ENCODE results near the gene NR1D1.
A peak's percentile ranks its signal among the peaks of the same experiment; 100 is the strongest.

Gene NR1D1

GRCh38 chr17:40079545-40079944 is 20.8 kb downstream of the NR1D1 start:
- Histone ChIP-seq H3K36me3 (ENCODE audit: insufficient read depth, low read length) (peaks cover 14% of the 10 kb centered on the region), H3K9ac (ENCODE audit: low read depth, low read length) (no peak overlapping the region), H3K9me3 (replicated peaks; ENCODE audit: low read length) (no peaks in the 10 kb centered on the region), H3K4me1 (ENCODE audit: control insufficient read depth, insufficient read depth, low read length) (peaks cover 18% of the 10 kb centered on the region), H3K4me2 (ENCODE audit: low read length) (no peak overlapping the region), H3K4me3 (ENCODE audit: low read length) (no peak overlapping the region), H3K27me3 (ENCODE audit: control insufficient read depth, insufficient read depth, low read length) (no peaks in the 10 kb centered on the region)

- H3K27me3 ChIP-seq (ENCODE audit: control insufficient read depth, insufficient read depth, low read length): no peaks in the 10 kb centered on the region
- H3K4me3 ChIP-seq (ENCODE audit: low read length): no peak overlapping the region
- no peak overlapping the region for H3K9ac ChIP-seq (ENCODE audit: low read depth, low read length)
- no peak overlapping the region for H3K4me2 ChIP-seq (ENCODE audit: low read length)
- H3K36me3 ChIP-seq (ENCODE audit: insufficient read depth, low read length): peaks cover 7% of the 10 kb centered on the region
- H3K9me3 ChIP-seq (replicated peaks; ENCODE audit: low read length): no peaks in the 10 kb centered on the region
- peaks cover 43% of the 10 kb centered on the region for H3K4me1 ChIP-seq (ENCODE audit: control insufficient read depth, insufficient read depth, low read length)
These were observed 23.8 kb downstream of the NR1D1 start for GRCh38 chr17:40076591-40076990.

GRCh38 chr17:40075942-40076498 is 24.4 kb downstream of the NR1D1 start:
- H3K9ac ChIP-seq (ENCODE audit: low read depth, low read length): peak overlapping the region; percentile 22
- peak overlapping the region; percentile 75 for H3K4me2 ChIP-seq (ENCODE audit: low read length)
- H3K4me1 ChIP-seq (ENCODE audit: control insufficient read depth, insufficient read depth, low read length): peaks cover 49% of the 10 kb centered on the region
- H3K4me3 ChIP-seq (ENCODE audit: low read length): peak overlapping the region; percentile 23
- H3K36me3 ChIP-seq (ENCODE audit: insufficient read depth, low read length): peaks cover 7% of the 10 kb centered on the region
- no peaks in the 10 kb centered on the region for H3K27me3 ChIP-seq (ENCODE audit: control insufficient read depth, insufficient read depth, low read length)
- no peaks in the 10 kb centered on the region for H3K9me3 ChIP-seq (replicated peaks; ENCODE audit: low read length)

- Histone ChIP-seq H3K4me2 (ENCODE audit: low read length) (peak overlapping the region; percentile 75), H3K4me3 (ENCODE audit: low read length) (peak overlapping the region; percentile 53), H3K36me3 (ENCODE audit: insufficient read depth, low read length) (peaks cover 7% of the 10 kb centered on the region), H3K27me3 (ENCODE audit: control insufficient read depth, insufficient read depth, low read length) (no peaks in the 10 kb centered on the region), H3K9me3 (replicated peaks; ENCODE audit: low read length) (no peaks in the 10 kb centered on the region), H3K4me1 (ENCODE audit: control insufficient read depth, insufficient read depth, low read length) (peaks cover 56% of the 10 kb centered on the region), H3K9ac (ENCODE audit: low read depth, low read length) (peak overlapping the region; percentile 46)
These were observed 25.0 kb downstream of the NR1D1 start for GRCh38 chr17:40075201-40075941.

- Histone ChIP-seq H3K9ac (ENCODE audit: low read depth, low read length) (no peak overlapping the region), H3K9me3 (replicated peaks; ENCODE audit: low read length) (no peaks in the 10 kb centered on the region), H3K4me1 (ENCODE audit: control insufficient read depth, insufficient read depth, low read length) (peaks cover 61% of the 10 kb centered on the region), H3K27me3 (ENCODE audit: control insufficient read depth, insufficient read depth, low read length) (no peaks in the 10 kb centered on the region), H3K4me3 (ENCODE audit: low read length) (peak overlapping the region; percentile 53), H3K4me2 (ENCODE audit: low read length) (peak overlapping the region; percentile 75), H3K36me3 (ENCODE audit: insufficient read depth, low read length) (peaks cover 7% of the 10 kb centered on the region)
These were observed 25.6 kb downstream of the NR1D1 start for GRCh38 chr17:40074871-40075200.

GRCh38 chr17:40074175-40074512 is 26.2 kb downstream of the NR1D1 start:
- Histone ChIP-seq H3K27me3 (ENCODE audit: control insufficient read depth, insufficient read depth, low read length) (no peaks in the 10 kb centered on the region), H3K4me1 (ENCODE audit: control insufficient read depth, insufficient read depth, low read length) (peaks cover 68% of the 10 kb centered on the region), H3K4me2 (ENCODE audit: low read length) (no peak overlapping the region), H3K9ac (ENCODE audit: low read depth, low read length) (no peak overlapping the region), H3K9me3 (replicated peaks; ENCODE audit: low read length) (no peaks in the 10 kb centered on the region), H3K36me3 (ENCODE audit: insufficient read depth, low read length) (peaks cover 7% of the 10 kb centered on the region), H3K4me3 (ENCODE audit: low read length) (no peak overlapping the region)

- Histone ChIP-seq H3K4me2 (ENCODE audit: low read length) (no peak overlapping the region), H3K4me1 (ENCODE audit: control insufficient read depth, insufficient read depth, low read length) (peaks cover 73% of the 10 kb centered on the region), H3K36me3 (ENCODE audit: insufficient read depth, low read length) (peaks cover 7% of the 10 kb centered on the region), H3K9ac (ENCODE audit: low read depth, low read length) (no peak overlapping the region), H3K4me3 (ENCODE audit: low read length) (no peak overlapping the region), H3K27me3 (ENCODE audit: control insufficient read depth, insufficient read depth, low read length) (no peaks in the 10 kb centered on the region), H3K9me3 (replicated peaks; ENCODE audit: low read length) (no peaks in the 10 kb centered on the region)
These were observed 26.8 kb downstream of the NR1D1 start for GRCh38 chr17:40073454-40074174.

GRCh38 chr17:40072735-40073346 is 27.5 kb downstream of the NR1D1 start:
- Histone ChIP-seq H3K36me3 (ENCODE audit: insufficient read depth, low read length) (peaks cover 7% of the 10 kb centered on the region), H3K9me3 (replicated peaks; ENCODE audit: low read length) (no peaks in the 10 kb centered on the region), H3K4me2 (ENCODE audit: low read length) (peak overlapping the region; percentile 57), H3K27me3 (ENCODE audit: control insufficient read depth, insufficient read depth, low read length) (no peaks in the 10 kb centered on the region), H3K9ac (ENCODE audit: low read depth, low read length) (peak overlapping the region; percentile 6), H3K4me1 (ENCODE audit: control insufficient read depth, insufficient read depth, low read length) (peaks cover 81% of the 10 kb centered on the region), H3K4me3 (ENCODE audit: low read length) (peak overlapping the region; percentile 33)

- Histone ChIP-seq H3K4me3 (ENCODE audit: low read length) (peak overlapping the region; percentile 43), H3K27me3 (ENCODE audit: control insufficient read depth, insufficient read depth, low read length) (no peaks in the 10 kb centered on the region), H3K4me2 (ENCODE audit: low read length) (peak overlapping the region; percentile 57), H3K9ac (ENCODE audit: low read depth, low read length) (peak overlapping the region; percentile 6), H3K4me1 (ENCODE audit: control insufficient read depth, insufficient read depth, low read length) (peaks cover 81% of the 10 kb centered on the region), H3K9me3 (replicated peaks; ENCODE audit: low read length) (no peaks in the 10 kb centered on the region), H3K36me3 (ENCODE audit: insufficient read depth, low read length) (peaks cover 7% of the 10 kb centered on the region)
These were observed 28.2 kb downstream of the NR1D1 start for GRCh38 chr17:40072040-40072734.

- Histone ChIP-seq H3K9ac (ENCODE audit: low read depth, low read length) (peak overlapping the region; percentile 6), H3K9me3 (replicated peaks; ENCODE audit: low read length) (no peaks in the 10 kb centered on the region), H3K4me3 (ENCODE audit: low read length) (peak overlapping the region; percentile 43), H3K4me1 (ENCODE audit: control insufficient read depth, insufficient read depth, low read length) (peaks cover 81% of the 10 kb centered on the region), H3K4me2 (ENCODE audit: low read length) (peak overlapping the region; percentile 57), H3K27me3 (ENCODE audit: control insufficient read depth, insufficient read depth, low read length) (no peaks in the 10 kb centered on the region), H3K36me3 (ENCODE audit: insufficient read depth, low read length) (peaks cover 7% of the 10 kb centered on the region)
These were observed 28.9 kb downstream of the NR1D1 start for GRCh38 chr17:40071313-40072039.

Measured in skeletal muscle satellite cell (primary cell).